Stomach (tissue), 9 donors: ENCODE measurements around the gene NXN. TPM values are rescaled to one million over a fixed set of nuclear protein-coding genes. Genes with fewer than 3 reads are reported as not detected.
"Not testable (repeated sequence)": the region's sequence is repeated elsewhere in the genome, so short reads cannot be mapped to it uniquely, and the experiment has no call there.

Experiments
- DNase-seq, 2 donors: peaks; one replicate each; pipeline versions ENCODE4 v3.0.0 to v3.0.0-alpha.2; 2013 to 2019
- H3K27ac ChIP-seq, 5 donors: fragments of 200-600 bp in 4 of 5; sonication (generic) in 4 of 5; one replicate each; pipeline ENCODE4 v1.5.1; 2013 to 2019; ENCODE audit warnings: mild to moderate bottlenecking in 1 of 5, moderate library complexity in 1 of 5
- H3K27me3 ChIP-seq, 3 donors: fragments of 200-600 bp; sonication (generic); one replicate each; pipeline ENCODE4 v1.5.1; 2017 to 2019; ENCODE audit warnings: mixed run types in 1 of 3
- H3K36me3 ChIP-seq, 4 donors: fragments of 200-600 bp; sonication (generic); 1 replicate in 3 of 4; 2 replicates in 1 of 4; pipeline ENCODE4 v1.5.1; 2016 to 2019
- H3K4me1 ChIP-seq, 4 donors: fragments of 200-600 bp; sonication (generic); one replicate each; pipeline ENCODE4 v1.5.1; 2016 to 2019
- H3K4me3 ChIP-seq, 4 donors: fragments of 200-600 bp; sonication (generic) in 3 of 4; one replicate each; pipeline ENCODE4 v1.5.1; 2016 to 2019; ENCODE audit warnings: mild to moderate bottlenecking in 1 of 4
- H3K9me3 ChIP-seq, 4 donors: fragments of 200-600 bp; sonication (generic); one replicate each; pipeline ENCODE4 v1.5.1; 2016 to 2019
- EP300 ChIP-seq: sonication (generic); formaldehyde crosslinking; IDR thresholded peaks from one replicate; pipeline ENCODE4 v1.6.1; 2017; ENCODE audit warnings: antibody characterized with exemption
- POLR2A ChIP-seq, 4 donors: fragments of 450-650 bp; IDR thresholded peaks; one replicate each; pipeline ENCODE4 v1.6.1; 2016; ENCODE audit warnings: antibody characterized with exemption in 4 of 4, control low read depth in 2 of 4, mild to moderate bottlenecking in 1 of 4, moderate library complexity in 1 of 4
- POLR2AphosphoS5 ChIP-seq, 3 donors: sonication (generic); formaldehyde crosslinking; IDR thresholded peaks; one replicate each; pipeline ENCODE4 v1.6.1; 2016; ENCODE audit warnings: antibody characterized with exemption in 3 of 3
- WGBS, 5 donors: extraction: QIAGEN DNeasy Blood & Tissue Kit in 3 of 5; methylation state at CpG; one replicate each; pipeline versions ENCODE4 v1.1.5 to v1.1.7; 2013 to 2018; 5-methylcytosine and 5-hydroxymethylcytosine counted together
- intact Hi-C: fragments of 100-400 bp; cut with DNase I; formaldehyde crosslinking; loops from one replicate; pipeline ENCODE4 v1.15.1; 2023; ENCODE audit warnings: low total_unique reads
- polyA plus RNA-seq, 3 donors: library from polyadenylated mRNA; stranded (reverse); fragments of 200-250 nt; gene quantifications; one replicate each; pipeline ENCODE4 v1.2.3, GENCODE V29; 2013
- total RNA-seq, 5 donors: library from RNA; depleted of rRNA; stranded (reverse); fragments of >200 nt; gene quantifications; one replicate each; pipeline versions ENCODE4 v1.1.0 to v1.2.3, GENCODE V29; 2014 to 2016
- TF ChIP-seq, protein P1 (sequence below), 7 experiments: fragments of 450-650 bp in 4 of 7; fragments of 200-600 bp in 3 of 7; sonication (generic) in 3 of 7; IDR thresholded peaks; one replicate each; pipeline ENCODE4 v1.5.1; 2016 to 2019; ENCODE audit warnings: antibody characterized with exemption in 7 of 7, control low read depth in 2 of 7, mild to moderate bottlenecking in 1 of 7
- donor health status: healthy with polysubstance abuse.
- donor health status: Bipolar disorder and iron deficiency.
- donor health status: healthy.

NXN gene
- total and polyA plus RNA-seq, 8 donors: 17.9 to 47.8 (median 25.1) TPM

DNA sequence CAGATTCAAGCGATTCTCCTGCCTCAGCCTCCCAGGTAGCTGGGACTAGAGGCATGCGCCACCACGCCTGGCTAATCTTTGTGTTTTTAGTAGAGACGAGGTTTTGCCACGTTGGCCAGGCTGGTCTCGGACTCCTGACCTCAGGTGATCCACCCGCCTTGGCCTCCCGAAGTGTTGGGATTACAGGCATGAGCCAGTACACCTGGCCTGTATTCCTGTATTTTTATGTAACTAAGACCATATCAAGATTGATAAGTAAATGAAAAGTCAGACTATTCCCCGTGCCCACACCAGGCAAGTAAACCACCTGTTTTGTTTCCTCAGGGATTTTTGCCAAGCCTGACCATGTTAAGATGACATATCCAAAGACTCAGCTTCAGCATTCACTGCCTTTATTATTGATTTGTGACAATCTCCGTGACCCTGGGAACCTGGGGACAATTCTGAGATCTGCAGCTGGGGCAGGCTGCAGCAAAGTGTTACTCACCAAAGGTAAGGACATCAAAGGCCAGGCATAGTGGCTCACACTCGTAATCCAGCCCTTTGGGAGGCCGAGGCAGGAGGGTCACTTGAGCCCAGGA is 191.8 kb downstream of the NXN start:
- peaks cover 23 to 54% (median 40%) of the 10 kb centered on the region in 4 donors for H3K4me1 ChIP-seq
- WGBS, 5 donors: 39 to 77% (median 53%) methylated on average over 12 of the region's 12 CpGs
- peak overlapping the region; percentile 63 to 82 (median 63) for H3K27ac ChIP-seq
- intact Hi-C loops: no loop called here
- TF ChIP-seq, protein P1, sequence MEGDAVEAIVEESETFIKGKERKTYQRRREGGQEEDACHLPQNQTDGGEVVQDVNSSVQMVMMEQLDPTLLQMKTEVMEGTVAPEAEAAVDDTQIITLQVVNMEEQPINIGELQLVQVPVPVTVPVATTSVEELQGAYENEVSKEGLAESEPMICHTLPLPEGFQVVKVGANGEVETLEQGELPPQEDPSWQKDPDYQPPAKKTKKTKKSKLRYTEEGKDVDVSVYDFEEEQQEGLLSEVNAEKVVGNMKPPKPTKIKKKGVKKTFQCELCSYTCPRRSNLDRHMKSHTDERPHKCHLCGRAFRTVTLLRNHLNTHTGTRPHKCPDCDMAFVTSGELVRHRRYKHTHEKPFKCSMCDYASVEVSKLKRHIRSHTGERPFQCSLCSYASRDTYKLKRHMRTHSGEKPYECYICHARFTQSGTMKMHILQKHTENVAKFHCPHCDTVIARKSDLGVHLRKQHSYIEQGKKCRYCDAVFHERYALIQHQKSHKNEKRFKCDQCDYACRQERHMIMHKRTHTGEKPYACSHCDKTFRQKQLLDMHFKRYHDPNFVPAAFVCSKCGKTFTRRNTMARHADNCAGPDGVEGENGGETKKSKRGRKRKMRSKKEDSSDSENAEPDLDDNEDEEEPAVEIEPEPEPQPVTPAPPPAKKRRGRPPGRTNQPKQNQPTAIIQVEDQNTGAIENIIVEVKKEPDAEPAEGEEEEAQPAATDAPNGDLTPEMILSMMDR (IDR thresholded peaks at IDR 0.05): no peak
- TF ChIP-seq EP300: no peak
- TF ChIP-seq POLR2AphosphoS5 (IDR thresholded peaks at IDR 0.05): peak in 1 of 3 donors; percentile 60
- TF ChIP-seq POLR2A (IDR thresholded peaks at IDR 0.05): no peak
- no peak overlapping the region for H3K4me3 ChIP-seq
- H3K9me3 ChIP-seq: no peaks in the 10 kb centered on the region
- peak; percentile 18 to 69 for DNase-seq
- peaks cover 16 to 64% (median 59%) of the 10 kb centered on the region in 4 donors for H3K36me3 ChIP-seq
- no peaks in the 10 kb centered on the region for H3K27me3 ChIP-seq

DNA sequence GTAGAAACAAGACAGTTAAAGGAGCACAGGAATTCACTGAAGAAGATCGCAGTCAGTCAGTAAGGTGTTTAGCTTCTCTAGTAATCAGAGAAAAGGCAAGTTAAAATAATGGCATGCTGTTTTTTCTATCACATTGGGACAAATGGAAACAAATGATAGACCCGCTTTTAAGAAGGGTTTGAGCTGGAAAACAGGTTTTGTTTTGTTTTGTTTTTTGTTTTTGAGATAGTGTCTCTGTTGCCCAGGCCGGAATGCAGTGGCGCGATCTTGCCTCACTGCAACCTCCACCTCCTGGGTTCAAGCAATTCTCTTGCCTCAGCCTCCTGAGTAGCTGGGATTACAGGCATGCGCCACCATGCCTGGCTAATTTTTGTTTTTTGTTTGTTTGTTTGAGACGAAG is 193.7 kb downstream of the NXN start:
- intact Hi-C loops, H3K27ac ChIP-seq, H3K9me3 ChIP-seq, DNase-seq, H3K4me3 ChIP-seq, H3K27me3 ChIP-seq: not testable (repeated sequence)
- Histone ChIP-seq H3K36me3 (peaks cover 7 to 46% (median 41%) of the 10 kb centered on the region in 4 donors), H3K4me1 (peaks cover 32 to 59% (median 48%) of the 10 kb centered on the region in 4 donors)
- 89 to 98% (median 95%) methylated on average over 7 of the region's 7 CpGs for WGBS, 5 donors

DNA sequence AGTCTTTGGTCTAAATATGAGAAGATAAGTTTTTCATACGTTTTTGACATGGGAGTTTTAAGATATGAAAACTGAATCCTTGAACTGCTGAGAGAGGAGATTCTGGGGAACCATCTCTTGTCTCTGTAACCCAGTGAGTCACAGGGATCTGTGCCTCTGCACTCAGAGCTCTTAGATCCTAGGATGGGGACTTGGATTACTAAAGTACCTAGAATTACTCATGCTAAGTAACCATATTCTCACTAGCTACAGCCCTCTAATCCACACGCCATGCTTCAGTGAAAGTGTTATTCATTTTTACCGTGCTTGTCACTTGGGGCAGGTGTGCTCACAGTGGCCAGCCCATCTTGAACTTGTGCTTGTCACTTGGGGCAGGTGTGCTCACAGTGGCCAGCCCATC is 195.4 kb downstream of the NXN start:
- WGBS, 5 donors: 57 to 71% (median 63%) methylated on average over 3 of the region's 3 CpGs

DNA sequence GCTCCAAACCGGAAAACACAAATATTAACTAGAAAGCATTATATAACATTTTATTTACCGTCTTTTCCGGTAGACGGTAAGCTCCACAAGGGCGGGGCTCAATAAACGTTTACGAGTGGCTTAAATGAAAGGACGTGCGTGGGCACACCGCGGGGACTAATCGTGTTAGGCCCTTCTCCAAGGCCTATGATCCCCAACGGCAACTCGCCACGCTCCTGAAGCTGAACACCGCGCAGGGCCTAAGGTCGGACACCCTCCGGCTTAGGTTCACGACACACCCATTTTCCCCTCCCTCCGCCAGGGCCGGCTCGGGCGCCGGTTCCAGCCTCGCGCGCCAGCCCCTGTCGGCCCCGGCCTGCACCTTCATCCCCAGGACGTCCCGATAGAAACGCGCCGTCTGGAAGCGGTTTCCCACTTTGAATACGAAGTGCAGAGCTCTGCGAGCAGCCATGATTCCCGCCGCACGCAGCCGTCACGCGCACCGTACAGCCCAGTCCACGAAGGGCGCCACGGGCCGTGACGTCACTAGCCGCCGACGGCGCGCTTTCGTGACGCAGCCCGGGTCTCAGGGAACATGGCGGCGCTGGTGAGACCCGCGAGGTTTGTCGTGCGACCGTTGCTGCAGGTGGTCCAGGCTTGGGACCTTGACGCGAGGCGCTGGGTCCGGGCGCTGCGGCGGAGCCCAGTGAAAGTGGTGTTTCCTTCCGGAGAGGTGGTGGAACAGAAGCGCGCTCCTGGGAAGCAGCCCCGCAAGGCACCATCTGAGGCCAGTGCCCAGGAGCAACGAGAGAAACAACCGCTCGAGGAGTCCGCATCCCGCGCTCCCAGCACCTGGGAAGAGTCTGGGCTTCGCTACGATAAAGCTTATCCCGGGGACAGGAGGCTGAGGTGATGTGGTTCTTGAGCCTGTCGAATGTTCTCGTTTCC is 197.5 kb downstream of the NXN start, which contains the start of the genes GLOD4 and MRM3:
Gene GLOD4, minus strand, starts transcription at position 476 of the 927 bp plus-strand sequence. Its CDS starts 25 bp downstream, at position 451.
Gene MRM3, plus strand, starts transcription at position 549 of the 927 bp plus-strand sequence. Its CDS starts 26 bp downstream, at position 575.
- Histone ChIP-seq H3K27ac (peak within 1 kb of the TSS; percentile 83 to 93 (median 87)), H3K36me3 (peaks cover 11 to 30% (median 28%) of the 10 kb centered on the region in 4 donors), H3K4me1 (peaks cover 30 to 55% (median 39%) of the 10 kb centered on the region in 4 donors), H3K27me3 (no peaks in the 10 kb centered on the region), H3K4me3 (peak within 1 kb of the TSS; percentile 94 to 96 (median 94)), H3K9me3 (no peaks in the 10 kb centered on the region)
- TF ChIP-seq POLR2AphosphoS5 (IDR thresholded peaks at IDR 0.05) (peak; percentile 97 to 99 (median 97)), POLR2A (IDR thresholded peaks at IDR 0.05) (peak in 1 of 4 donors; percentile 82), EP300 (no peak)
- TF ChIP-seq, protein P1 (IDR thresholded peaks at IDR 0.05): peak in 2 of 7 experiments; percentile 17 to 50
- 0 to 1% (median 0%) methylated on average over 27 to 87 of the region's 87 CpGs for WGBS, 5 donors
- intact Hi-C loops: no loop called here
- peak; percentile 97 to 98 for DNase-seq

More for the DNA sequence above, 195.4 kb downstream of the NXN start:
- no peak overlapping the region for H3K27ac ChIP-seq
- H3K9me3 ChIP-seq: no peaks in the 10 kb centered on the region
- peaks cover 7 to 33% (median 27%) of the 10 kb centered on the region in 4 donors for H3K36me3 ChIP-seq
- no peak for DNase-seq
- TF ChIP-seq, protein P1 (IDR thresholded peaks at IDR 0.05): no peak
- TF ChIP-seq EP300 (no peak), POLR2AphosphoS5 (IDR thresholded peaks at IDR 0.05) (no peak), POLR2A (IDR thresholded peaks at IDR 0.05) (no peak)
- H3K4me3 ChIP-seq: no peak overlapping the region
- no peaks in the 10 kb centered on the region for H3K27me3 ChIP-seq
- peaks cover 33 to 59% (median 50%) of the 10 kb centered on the region in 4 donors for H3K4me1 ChIP-seq
- intact Hi-C loops: no loop called here
